HG03103 (cell line): ENCODE data around the gene AKAP13.

Experiments
- ATAC-seq: cut with Tn5 transposase; IDR thresholded peaks from one replicate; pipeline ENCODE4 v1.9.1; 2021; ENCODE audit warnings: low read depth; ENCODE audit not compliant: unreplicated experiment

Gene AKAP13

GRCh38 chr15:85769182-85769900 is 388.9 kb downstream of the AKAP13 start:
- ATAC-seq, result no peak

- ATAC-seq, result no peak
Measured at GRCh38 chr15:85770096-85771041, 390.0 kb downstream of the AKAP13 start.

DNA sequence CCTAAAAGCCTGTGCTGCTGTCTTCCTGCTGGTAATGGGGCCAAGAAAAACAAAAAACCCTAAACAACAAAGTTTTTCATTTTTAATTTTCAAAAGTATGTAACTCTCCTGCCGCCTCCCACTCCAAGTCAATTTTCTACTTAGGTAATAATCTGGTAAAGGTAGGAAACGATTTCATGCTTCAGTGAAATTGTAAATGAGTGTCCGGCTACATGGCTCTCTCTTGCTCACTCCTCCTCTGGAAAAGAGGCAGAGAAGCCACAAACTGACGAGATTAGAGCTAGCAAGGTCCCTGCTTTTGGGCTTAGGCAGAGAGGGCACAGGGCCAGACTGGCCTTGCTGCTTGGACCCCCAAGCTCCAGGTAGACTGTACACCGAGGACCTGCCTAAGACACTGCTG is 390.9 kb downstream of the AKAP13 start:
- ATAC-seq, result no peak

DNA sequence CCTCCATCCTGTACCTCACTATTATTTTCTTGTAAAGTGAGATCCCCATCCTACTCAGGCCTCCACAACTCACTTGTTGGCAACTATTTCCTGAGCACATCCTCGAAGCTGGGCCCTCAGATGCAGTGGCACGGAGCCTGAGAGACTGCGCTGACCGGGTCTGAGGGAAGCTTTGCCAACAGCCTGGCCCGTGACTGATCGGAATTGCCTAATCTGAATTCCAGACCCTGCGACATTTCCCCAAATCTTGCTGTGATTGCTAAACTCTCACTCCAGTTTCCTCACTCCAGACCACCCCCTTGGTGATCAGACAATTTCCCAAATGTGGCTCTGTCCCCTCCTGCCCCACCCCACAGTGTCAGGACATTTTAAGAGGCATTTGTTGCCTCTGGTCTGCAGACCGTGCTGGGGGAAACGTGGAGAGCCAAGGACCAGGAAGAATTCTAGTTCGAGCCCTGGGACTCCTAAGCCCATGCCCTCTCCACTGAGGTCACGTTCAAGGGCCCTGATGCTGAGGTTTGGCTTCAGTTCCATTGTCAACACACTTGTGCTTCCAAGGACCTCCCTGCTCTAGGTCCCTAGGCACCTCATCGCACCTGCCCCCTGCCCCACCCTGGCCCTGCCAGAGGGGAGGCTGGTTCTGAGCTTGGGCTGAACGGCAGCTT is 391.5 kb downstream of the AKAP13 start:
- no peak for ATAC-seq

- ATAC-seq, result no peak
Measured at GRCh38 chr15:85772668-85773067, 392.3 kb downstream of the AKAP13 start.

DNA sequence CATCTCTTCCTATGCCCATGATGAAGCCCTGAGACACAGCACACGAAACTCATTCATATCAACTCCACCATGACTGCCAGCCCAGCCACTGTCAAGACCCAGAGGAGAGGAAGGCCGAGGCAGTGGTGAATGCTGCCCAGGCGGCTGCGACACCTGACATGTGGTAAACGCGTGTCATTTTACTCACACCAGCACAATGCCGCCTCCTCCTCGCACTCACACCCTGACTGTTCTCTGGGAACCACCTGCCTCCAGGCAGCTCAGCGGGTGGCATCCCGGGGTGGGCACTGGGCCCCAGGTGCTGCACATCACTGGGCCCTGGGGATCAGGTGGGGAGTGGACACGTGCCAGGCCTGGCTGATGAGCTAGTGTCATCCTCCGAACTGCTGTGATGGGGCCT is 392.8 kb downstream of the AKAP13 start:
- no peak for ATAC-seq

DNA sequence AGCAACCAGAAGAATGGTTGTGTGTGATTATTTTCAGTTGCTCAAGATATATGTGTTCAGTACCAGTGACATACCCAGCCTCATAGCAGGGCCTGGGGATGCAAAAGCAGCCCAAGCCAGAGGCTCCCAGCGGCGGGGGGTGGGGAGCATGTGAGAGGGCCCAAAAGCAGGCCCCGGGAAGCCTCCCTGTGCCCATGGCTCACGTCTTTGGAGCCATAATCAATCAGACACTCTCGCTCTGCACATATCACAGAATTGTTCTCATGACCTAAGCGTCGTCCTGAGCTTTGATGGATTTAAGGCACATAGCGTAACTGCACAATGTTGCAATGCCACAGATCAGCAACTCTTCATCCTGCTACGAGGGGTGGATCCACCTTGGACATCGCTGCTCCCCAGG is 393.6 kb downstream of the AKAP13 start:
- ATAC-seq, result no peak

- no peak for ATAC-seq
Measured at GRCh38 chr15:85777250-85778106, 397.1 kb downstream of the AKAP13 start.

- ATAC-seq, result no peak
Measured at GRCh38 chr15:85778107-85778776, 397.8 kb downstream of the AKAP13 start.

GRCh38 chr15:85779249-85779648 is 398.8 kb downstream of the AKAP13 start:
- no peak for ATAC-seq

DNA sequence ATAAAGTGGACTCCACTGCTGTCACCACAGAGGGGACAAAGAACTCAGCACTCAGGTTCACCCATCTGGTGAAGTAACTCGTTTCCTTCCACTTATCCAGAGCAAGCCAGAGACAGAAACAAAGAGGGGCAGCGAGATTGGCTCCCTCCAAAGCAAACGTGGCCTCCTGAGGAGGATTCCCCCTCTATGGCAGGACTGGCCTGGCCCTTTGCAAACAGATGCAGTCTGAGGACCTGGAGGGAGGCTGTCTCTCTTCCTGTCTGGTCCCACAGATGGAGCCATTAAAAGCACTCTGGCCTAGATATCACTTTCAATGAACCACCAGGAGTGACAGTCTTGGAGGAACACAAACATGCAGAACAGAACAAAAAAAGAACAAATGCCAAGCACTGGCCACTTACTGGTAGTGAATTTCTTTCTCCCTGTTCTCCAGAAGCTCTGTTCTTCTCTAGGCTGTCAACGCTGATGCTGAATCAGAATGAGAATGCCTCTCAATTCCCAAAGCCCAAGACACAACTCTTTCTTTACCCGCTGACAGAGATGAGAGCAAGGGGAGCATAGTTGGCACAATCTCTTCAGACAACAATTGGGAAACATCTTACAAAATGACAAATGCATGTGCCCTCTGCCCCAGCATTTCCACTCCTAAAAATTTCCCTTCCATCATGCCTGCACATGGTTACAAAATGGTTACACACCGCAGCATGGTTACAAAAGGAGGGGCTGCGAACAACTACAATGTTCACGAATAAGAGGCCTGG is 400.0 kb downstream of the AKAP13 start:
- ATAC-seq, result no peak

DNA sequence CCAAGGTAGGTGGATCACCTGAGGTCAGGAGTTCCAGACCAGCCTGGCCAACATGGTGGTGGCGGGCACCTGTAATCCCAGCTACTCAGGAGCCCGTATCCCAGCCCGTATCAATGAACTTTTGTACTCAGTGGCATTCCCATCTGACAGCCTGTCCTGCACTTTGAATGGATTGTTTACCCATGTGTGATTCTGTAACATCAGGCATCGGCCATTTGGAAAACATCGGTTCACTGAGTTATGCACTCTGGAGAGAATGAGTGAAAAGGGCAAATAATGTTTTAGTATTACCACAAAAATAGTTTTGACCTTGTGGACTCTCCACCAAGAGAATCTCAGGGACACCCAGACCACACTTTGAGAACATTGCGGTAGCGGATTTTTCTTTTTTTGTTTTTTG is 400.7 kb downstream of the AKAP13 start:
- no peak for ATAC-seq

DNA sequence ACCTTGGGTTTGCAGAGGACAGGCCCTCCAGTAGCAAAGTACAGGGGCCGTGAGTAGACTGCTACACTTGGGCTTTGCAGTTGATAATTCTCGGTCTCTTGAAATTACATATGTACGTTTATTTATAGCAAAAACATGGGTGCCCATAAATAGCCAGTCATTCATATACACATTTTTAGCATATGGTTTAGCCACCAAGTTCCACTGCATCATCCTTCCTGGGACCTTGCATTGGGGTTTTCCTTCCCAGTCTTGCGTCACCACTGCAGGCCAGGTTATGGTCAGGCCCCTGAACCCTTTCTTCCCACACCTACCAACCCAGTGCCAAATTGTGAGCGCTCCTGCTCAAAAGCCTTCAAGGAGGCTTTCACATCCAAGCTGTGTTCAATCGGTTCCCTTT is 401.7 kb downstream of the AKAP13 start:
- ATAC-seq, result no peak

GRCh38 chr15:85785887-85786780 is 405.7 kb downstream of the AKAP13 start:
- no peak for ATAC-seq

GRCh38 chr15:85786781-85787114 is 406.3 kb downstream of the AKAP13 start:
- ATAC-seq, result no peak

GRCh38 chr15:85788771-85789495 is 408.5 kb downstream of the AKAP13 start:
- no peak for ATAC-seq

DNA sequence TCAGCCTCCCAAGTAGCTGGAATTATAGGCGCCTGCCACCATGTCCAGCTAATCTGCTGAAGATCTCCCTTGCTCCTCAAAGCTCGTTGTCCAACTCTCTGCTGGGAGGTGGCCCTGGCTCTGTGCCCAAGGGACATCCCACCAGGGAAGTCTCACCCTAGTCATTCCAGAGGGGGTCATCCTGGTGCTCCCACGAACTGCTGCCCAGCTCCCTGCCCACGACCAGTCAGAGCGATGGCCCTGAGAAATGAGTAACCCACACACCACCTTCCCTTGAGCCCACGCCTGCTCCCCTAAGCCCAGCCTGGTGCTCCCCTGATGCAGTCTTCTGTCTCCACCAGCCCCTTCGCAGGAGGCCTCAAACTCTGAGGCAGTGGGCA is 409.1 kb downstream of the AKAP13 start:
- no peak for ATAC-seq
